ENCODE measurements around the gene COMTD1. TPM values are rescaled to one million over a fixed set of nuclear protein-coding genes. Genes with fewer than 3 reads are reported as not detected.

COMTD1 gene
- total and polyA plus RNA-seq, 2 of the 13 experiments (the other 11 are each of a cell fraction or from before 2014, with no cell fraction given): 11.8 to 18.4 TPM

GRCh38 chr10:75260990-75261389 is 25.2 kb upstream of the COMTD1 start:
- Histone ChIP-seq H3K4me2 (ENCODE audit: low read depth, low read length) (no peak overlapping the region), H3K79me2 (ENCODE audit: insufficient read depth, low read length) (no peaks in the 10 kb centered on the region), H3K9me3 (ENCODE audit: low read length) (no peaks in the 10 kb centered on the region), H2AFZ (ENCODE audit: low read length) (no peak overlapping the region), H3K9ac (ENCODE audit: insufficient read depth, low read depth, low read length) (no peak overlapping the region), H3K4me1 (ENCODE audit: insufficient read depth, low read length) (peaks cover 19% of the 10 kb centered on the region), H4K20me1 (ENCODE audit: insufficient read depth, low read length) (no peaks in the 10 kb centered on the region), H3K4me3 (replicated peaks in 1 of 3; ENCODE audit: insufficient read depth in 1 of 3, low read depth in 2 of 3, low read length in 3 of 3) (no peak overlapping the region), H3K27me3 (ENCODE audit: control insufficient read depth in 1 of 2, insufficient read depth in 2 of 2, low read length in 2 of 2) (peaks cover 0 to 5% of the 10 kb centered on the region in 2 experiments; a peak in 2 of 5 replicates), H3K27ac (ENCODE audit: extremely low read length, insufficient read depth, low read length) (no peak overlapping the region), H3K36me3 (replicated peaks in 1 of 2; ENCODE audit: control insufficient read depth in 1 of 2, insufficient read depth in 2 of 2, low read length in 2 of 2) (no peaks in the 10 kb centered on the region)
- ATAC-seq: no peak
- no peak for FAIRE-seq
- CTCF ChIA-PET (ENCODE audit: low intra/inter-chr PET ratio, low total read pairs): no interaction called here
- POLR2A ChIA-PET: interaction anchor here (1.4 kb wide), 1 partner anchor 34 kb away, joined by 4 read pairs; no protein-coding TSS in a partner anchor
- DNase-seq (ENCODE audit: low spot score): no peak
- in situ Hi-C loops (cut with HindIII; ENCODE audit: extremely low pct_ligation_motif_present, low pct_unique_long_range_greater_than_20kb) (no loop called here), intact Hi-C loops (cut with micrococcal nuclease; ENCODE audit: unreplicated experiment) (no loop called here)
- TF ChIP-seq ZNF160 (CRISPR knock-in tag; IDR thresholded peaks at IDR 0.05) (no peak), ZFP36L2 (CRISPR knock-in tag; IDR thresholded peaks at IDR 0.05) (no peak), ZNF777 (CRISPR knock-in tag; IDR thresholded peaks at IDR 0.05) (no peak), FOSL1 (CRISPR knock-in tag; IDR thresholded peaks at IDR 0.05; ENCODE audit: borderline replicate concordance) (no peak), RNF2 (conservative IDR thresholded peaks at IDR 0.05; ENCODE audit: low read depth) (no peak), NFIC (IDR thresholded peaks at IDR 0.05; ENCODE audit: low read length) (no peak), MZF1 (CRISPR knock-in tag; IDR thresholded peaks at IDR 0.05; ENCODE audit: borderline replicate concordance) (no peak), PHF8 (CRISPR knock-in tag; IDR thresholded peaks at IDR 0.05) (no peak), PAWR (CRISPR knock-in tag; IDR thresholded peaks at IDR 0.05; ENCODE audit: borderline replicate concordance) (no peak), ATF3 (CRISPR knock-in tag; IDR thresholded peaks at IDR 0.05) (no peak), ZNF616 (CRISPR knock-in tag; IDR thresholded peaks at IDR 0.05; ENCODE audit: low read depth) (no peak), MTA3 (CRISPR knock-in tag; IDR thresholded peaks at IDR 0.05) (no peak), KAT2B (IDR thresholded peaks at IDR 0.05; ENCODE audit: borderline replicate concordance, low read depth, low read length) (no peak)
- WGBS (ENCODE audit: low lambda C conversion rate): 90% methylated on average over 2 of the region's 3 CpGs
- no TSS peak for BruUV-seq (replicated peaks)
